Measurements from ENCODE around the gene CHCHD6. TPM values are rescaled to one million over a fixed set of nuclear protein-coding genes. Genes with fewer than 3 reads are reported as not detected.

Gene CHCHD6
- total RNA-seq, 1 experiment from 2014 or later = 33.0 TPM

GRCh38 chr3:126903521-126903920 is 199.5 kb downstream of the CHCHD6 start:
- no peak for DNase-seq
- no peaks in the 10 kb centered on the region for H4K20me1 ChIP-seq (ENCODE audit: low read length)
- POLR2A ChIA-PET (ENCODE audit: unreplicated experiment) = no interaction called here
- H3K4me3 ChIP-seq (ENCODE audit: low read length) = no peak overlapping the region
- no peak for ATAC-seq
- no peak for TF ChIP-seq CTCF (conservative IDR thresholded peaks at IDR 0.05; ENCODE audit: low read depth, low read length)
- TF ChIP-seq EZH2phosphoT487 (IDR thresholded peaks at IDR 0.05; ENCODE audit: borderline replicate concordance, low read length) = no peak
- TF ChIP-seq EZH2 (IDR thresholded peaks at IDR 0.05; ENCODE audit: low read length, unreplicated experiment) = no peak
- CTCF ChIA-PET = no interaction called here
- BruUV-seq (replicated peaks) = no TSS peak
- no peaks in the 10 kb centered on the region for H3F3A ChIP-seq (ENCODE audit: low read length, unreplicated experiment)
- H3K4me1 ChIP-seq (ENCODE audit: insufficient read depth, low read length) = 0 out of 2 replicates have a peak, but pooled peaks cover 4% of the 10 kb centered on the region
- H3K9me3 ChIP-seq (ENCODE audit: low read length) = no peaks in the 10 kb centered on the region
- no peak overlapping the region for H3K27ac ChIP-seq (ENCODE audit: low read length)
- H3K9ac ChIP-seq (ENCODE audit: low read length) = no peak overlapping the region
- H3K27me3 ChIP-seq (ENCODE audit: low read length) = no peaks in the 10 kb centered on the region
- H3K9me2 ChIP-seq (replicated peaks; ENCODE audit: low read length) = no peaks in the 10 kb centered on the region
- no peaks in the 10 kb centered on the region for H3K79me2 ChIP-seq (ENCODE audit: low read length)
- no peaks in the 10 kb centered on the region for H3K36me3 ChIP-seq (ENCODE audit: low read depth, low read length)
- intact Hi-C loops (cut with micrococcal nuclease) = no loop called here
- no peak overlapping the region for H3K4me2 ChIP-seq (ENCODE audit: low read length)
- no peak overlapping the region for H2AFZ ChIP-seq (ENCODE audit: low read length)

- no peak for DNase-seq
- BruUV-seq (replicated peaks) = no TSS peak
- H3K4me2 ChIP-seq (ENCODE audit: low read length) = no peak overlapping the region
- ATAC-seq = no peak
- ChIA-PET POLR2A (ENCODE audit: unreplicated experiment) (interaction anchor here (0.6 kb wide), 1 partner anchor 1109 kb away, joined by 3 read pairs; no protein-coding TSS in a partner anchor), CTCF (no interaction called here)
- TF ChIP-seq EZH2phosphoT487 (IDR thresholded peaks at IDR 0.05; ENCODE audit: borderline replicate concordance, low read length) = no peak
- no peak for TF ChIP-seq CTCF (conservative IDR thresholded peaks at IDR 0.05; ENCODE audit: low read depth, low read length)
- TF ChIP-seq EZH2 (IDR thresholded peaks at IDR 0.05; ENCODE audit: low read length, unreplicated experiment) = no peak
- no peak overlapping the region for H3K4me3 ChIP-seq (ENCODE audit: low read length)
- no peaks in the 10 kb centered on the region for H4K20me1 ChIP-seq (ENCODE audit: low read length)
- no peaks in the 10 kb centered on the region for H3K9me2 ChIP-seq (replicated peaks; ENCODE audit: low read length)
- no peaks in the 10 kb centered on the region for H3K27me3 ChIP-seq (ENCODE audit: low read length)
- H3F3A ChIP-seq (ENCODE audit: low read length, unreplicated experiment) = no peaks in the 10 kb centered on the region
- no peak overlapping the region for H2AFZ ChIP-seq (ENCODE audit: low read length)
- no peaks in the 10 kb centered on the region for H3K36me3 ChIP-seq (ENCODE audit: low read depth, low read length)
- H3K79me2 ChIP-seq (ENCODE audit: low read length) = no peaks in the 10 kb centered on the region
- H3K9me3 ChIP-seq (ENCODE audit: low read length) = no peaks in the 10 kb centered on the region
- no peak overlapping the region for H3K9ac ChIP-seq (ENCODE audit: low read length)
- peaks cover 26% of the 10 kb centered on the region for H3K4me1 ChIP-seq (ENCODE audit: insufficient read depth, low read length)
- intact Hi-C loops (cut with micrococcal nuclease) = no loop called here
- no peak overlapping the region for H3K27ac ChIP-seq (ENCODE audit: low read length)
Measured at GRCh38 chr3:126907557-126907956, 203.5 kb downstream of the CHCHD6 start.

GRCh38 chr3:126908752-126909275 is 204.8 kb downstream of the CHCHD6 start:
- CTCF ChIA-PET = no interaction called here
- DNase-seq (no peak), ATAC-seq (no peak)
- no peak overlapping the region for H2AFZ ChIP-seq (ENCODE audit: low read length)
- H3K9ac ChIP-seq (ENCODE audit: low read length) = no peak overlapping the region
- no peak overlapping the region for H3K4me3 ChIP-seq (ENCODE audit: low read length)
- H3K4me1 ChIP-seq (ENCODE audit: insufficient read depth, low read length) = peaks cover 39% of the 10 kb centered on the region
- no peaks in the 10 kb centered on the region for H3K9me2 ChIP-seq (replicated peaks; ENCODE audit: low read length)
- H3K36me3 ChIP-seq (ENCODE audit: low read depth, low read length) = no peaks in the 10 kb centered on the region
- no peaks in the 10 kb centered on the region for H3F3A ChIP-seq (ENCODE audit: low read length, unreplicated experiment)
- H3K27me3 ChIP-seq (ENCODE audit: low read length) = no peaks in the 10 kb centered on the region
- no peaks in the 10 kb centered on the region for H4K20me1 ChIP-seq (ENCODE audit: low read length)
- BruUV-seq (replicated peaks) = no TSS peak
- intact Hi-C loops (cut with micrococcal nuclease) = no loop called here
- H3K9me3 ChIP-seq (ENCODE audit: low read length) = no peaks in the 10 kb centered on the region
- TF ChIP-seq EZH2phosphoT487 (IDR thresholded peaks at IDR 0.05; ENCODE audit: borderline replicate concordance, low read length) (no peak), EZH2 (IDR thresholded peaks at IDR 0.05; ENCODE audit: low read length, unreplicated experiment) (no peak), CTCF (conservative IDR thresholded peaks at IDR 0.05; ENCODE audit: low read depth, low read length) (no peak)
- H3K27ac ChIP-seq (ENCODE audit: low read length) = peak overlapping the region; percentile 21
- POLR2A ChIA-PET (ENCODE audit: unreplicated experiment) = no interaction called here
- no peak overlapping the region for H3K4me2 ChIP-seq (ENCODE audit: low read length)
- no peaks in the 10 kb centered on the region for H3K79me2 ChIP-seq (ENCODE audit: low read length)

All from PC-3 (cell line).